Measurements from ENCODE around the gene KLK14.

DNA sequence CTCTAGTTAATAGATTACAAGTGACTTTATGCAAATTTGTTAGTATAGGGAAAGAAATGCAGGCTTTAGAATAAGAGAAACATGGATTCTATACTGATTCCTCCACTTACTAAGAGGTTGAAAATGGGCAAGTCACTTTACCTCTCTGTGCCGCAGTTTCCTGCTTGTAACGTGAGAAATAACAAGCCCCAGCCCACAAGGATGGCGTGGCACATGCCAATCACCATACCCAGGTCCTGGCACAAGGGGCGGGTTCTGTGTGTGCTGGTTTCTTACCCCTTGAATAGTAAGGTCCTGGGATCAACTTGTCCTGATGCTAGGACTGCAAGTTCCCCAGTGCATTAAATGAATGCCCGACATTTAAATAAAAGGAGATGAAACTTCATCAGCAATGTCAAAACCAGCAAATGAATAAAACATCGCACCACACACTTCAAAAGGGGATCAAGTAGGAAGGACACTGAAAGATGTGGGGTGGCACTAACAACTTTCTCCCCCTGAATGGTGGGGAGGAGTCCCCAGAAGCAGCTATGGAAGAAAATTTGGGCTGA lies 34.1 kb upstream of the KLK14 start:
- TF ChIP-seq, protein P1, sequence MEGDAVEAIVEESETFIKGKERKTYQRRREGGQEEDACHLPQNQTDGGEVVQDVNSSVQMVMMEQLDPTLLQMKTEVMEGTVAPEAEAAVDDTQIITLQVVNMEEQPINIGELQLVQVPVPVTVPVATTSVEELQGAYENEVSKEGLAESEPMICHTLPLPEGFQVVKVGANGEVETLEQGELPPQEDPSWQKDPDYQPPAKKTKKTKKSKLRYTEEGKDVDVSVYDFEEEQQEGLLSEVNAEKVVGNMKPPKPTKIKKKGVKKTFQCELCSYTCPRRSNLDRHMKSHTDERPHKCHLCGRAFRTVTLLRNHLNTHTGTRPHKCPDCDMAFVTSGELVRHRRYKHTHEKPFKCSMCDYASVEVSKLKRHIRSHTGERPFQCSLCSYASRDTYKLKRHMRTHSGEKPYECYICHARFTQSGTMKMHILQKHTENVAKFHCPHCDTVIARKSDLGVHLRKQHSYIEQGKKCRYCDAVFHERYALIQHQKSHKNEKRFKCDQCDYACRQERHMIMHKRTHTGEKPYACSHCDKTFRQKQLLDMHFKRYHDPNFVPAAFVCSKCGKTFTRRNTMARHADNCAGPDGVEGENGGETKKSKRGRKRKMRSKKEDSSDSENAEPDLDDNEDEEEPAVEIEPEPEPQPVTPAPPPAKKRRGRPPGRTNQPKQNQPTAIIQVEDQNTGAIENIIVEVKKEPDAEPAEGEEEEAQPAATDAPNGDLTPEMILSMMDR (IDR thresholded peaks at IDR 0.05), result no peak
- no peak for TF ChIP-seq POLR2A (IDR thresholded peaks at IDR 0.05)

Measured in lower leg skin (tissue), 3 donors.